NCI-H510A (cell line): Measurements from ENCODE around the gene TSPEAR.

ENCODE experiments used
- DNase-seq: peaks from one replicate; lab custom pipeline; 2025; lab: John Stamatoyannopoulos, UW

The TSPEAR gene

GRCh38 chr21:44502171-44502958, 209.0 kb downstream of the TSPEAR start:
- DNase-seq = no peak

DNA sequence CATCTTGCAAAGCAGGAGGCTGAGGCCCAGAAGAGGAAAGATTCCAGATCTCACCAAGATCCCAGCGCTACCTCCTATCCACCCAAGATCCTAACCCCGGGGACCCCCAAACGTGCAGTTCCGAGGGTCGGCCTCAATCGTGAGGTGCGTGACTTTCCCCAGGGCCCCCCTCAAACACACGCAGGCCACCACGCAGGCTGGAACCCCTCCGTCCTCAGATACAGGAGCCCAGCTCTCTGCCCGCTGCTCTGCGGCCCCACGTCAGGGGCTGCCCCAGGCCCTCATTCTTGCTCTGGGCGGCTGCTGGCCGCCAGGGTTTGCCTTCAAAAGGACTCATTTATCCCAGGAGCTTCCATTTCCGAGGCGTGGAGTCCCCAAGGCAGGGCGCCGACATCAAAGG, 211.3 kb downstream of the TSPEAR start:
- no peak for DNase-seq

GRCh38 chr21:44499631-44500030, 211.7 kb downstream of the TSPEAR start:
- no peak for DNase-seq

GRCh38 chr21:44499211-44499560, 212.2 kb downstream of the TSPEAR start:
- DNase-seq = no peak

DNA sequence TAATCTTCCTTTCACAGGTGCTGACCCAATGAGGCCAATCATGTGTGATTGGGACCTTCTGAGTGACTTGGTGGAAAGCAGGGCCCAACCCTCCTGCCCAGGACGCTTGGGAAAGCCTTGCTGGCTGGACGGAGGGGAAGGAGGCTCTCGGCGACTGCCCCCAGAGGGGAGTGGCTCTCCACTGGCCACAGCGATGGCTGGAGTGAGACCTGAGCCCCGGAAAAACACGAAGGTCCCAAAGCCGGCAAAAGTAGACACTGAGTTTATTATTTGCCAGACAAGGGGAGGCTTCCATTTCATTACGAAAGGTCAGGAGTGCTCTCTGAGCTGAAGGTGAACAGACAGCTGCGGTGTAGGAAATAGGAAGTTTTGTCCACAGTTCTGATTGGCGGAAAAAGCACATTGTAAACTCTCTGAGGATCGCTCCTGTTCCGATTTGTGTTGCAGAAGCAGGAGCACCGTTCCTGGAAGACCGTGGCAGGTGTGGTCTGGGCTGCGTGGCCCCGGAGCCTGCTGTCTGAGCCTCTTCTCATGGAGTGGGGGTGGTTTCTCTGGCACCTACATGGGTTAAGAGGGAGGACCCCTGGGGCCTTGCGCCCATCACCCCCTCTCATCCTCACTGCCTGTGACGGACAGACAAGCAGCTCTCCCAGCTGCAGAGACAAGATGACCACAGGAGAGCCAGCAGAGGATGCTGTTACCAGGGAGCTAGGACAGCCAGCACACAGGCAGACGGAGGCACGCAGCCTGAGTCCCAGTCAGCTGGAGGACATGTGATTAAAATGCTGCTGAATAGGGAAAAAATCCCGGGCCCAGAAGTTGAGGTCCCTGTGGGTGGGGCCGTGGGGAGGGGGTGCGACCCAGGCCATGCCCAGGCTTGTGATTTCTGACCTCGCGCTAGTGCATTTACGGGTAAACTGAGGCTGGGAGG, 212.8 kb downstream of the TSPEAR start:
- DNase-seq = no peak

DNA sequence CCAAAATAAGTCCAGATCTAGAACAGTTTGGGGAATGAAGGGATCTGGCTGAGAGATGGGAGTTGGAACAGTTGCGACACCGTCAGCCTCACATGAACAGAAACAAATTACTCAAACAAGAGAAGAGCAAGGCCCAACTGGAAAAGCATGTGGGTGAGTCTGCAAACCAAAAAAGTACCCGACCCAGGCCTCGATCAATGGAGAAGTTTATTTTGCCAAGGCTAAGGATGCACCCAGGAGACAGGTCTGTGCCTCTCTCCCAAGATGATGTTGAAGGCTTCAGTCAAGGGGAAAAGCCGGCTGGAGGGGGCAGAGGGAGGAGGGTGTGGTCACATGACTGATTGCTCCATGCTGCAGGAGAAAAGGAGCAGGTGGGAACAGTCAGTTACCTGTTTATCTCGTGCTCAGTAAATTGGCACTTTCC, 213.7 kb downstream of the TSPEAR start:
- DNase-seq = no peak

DNA sequence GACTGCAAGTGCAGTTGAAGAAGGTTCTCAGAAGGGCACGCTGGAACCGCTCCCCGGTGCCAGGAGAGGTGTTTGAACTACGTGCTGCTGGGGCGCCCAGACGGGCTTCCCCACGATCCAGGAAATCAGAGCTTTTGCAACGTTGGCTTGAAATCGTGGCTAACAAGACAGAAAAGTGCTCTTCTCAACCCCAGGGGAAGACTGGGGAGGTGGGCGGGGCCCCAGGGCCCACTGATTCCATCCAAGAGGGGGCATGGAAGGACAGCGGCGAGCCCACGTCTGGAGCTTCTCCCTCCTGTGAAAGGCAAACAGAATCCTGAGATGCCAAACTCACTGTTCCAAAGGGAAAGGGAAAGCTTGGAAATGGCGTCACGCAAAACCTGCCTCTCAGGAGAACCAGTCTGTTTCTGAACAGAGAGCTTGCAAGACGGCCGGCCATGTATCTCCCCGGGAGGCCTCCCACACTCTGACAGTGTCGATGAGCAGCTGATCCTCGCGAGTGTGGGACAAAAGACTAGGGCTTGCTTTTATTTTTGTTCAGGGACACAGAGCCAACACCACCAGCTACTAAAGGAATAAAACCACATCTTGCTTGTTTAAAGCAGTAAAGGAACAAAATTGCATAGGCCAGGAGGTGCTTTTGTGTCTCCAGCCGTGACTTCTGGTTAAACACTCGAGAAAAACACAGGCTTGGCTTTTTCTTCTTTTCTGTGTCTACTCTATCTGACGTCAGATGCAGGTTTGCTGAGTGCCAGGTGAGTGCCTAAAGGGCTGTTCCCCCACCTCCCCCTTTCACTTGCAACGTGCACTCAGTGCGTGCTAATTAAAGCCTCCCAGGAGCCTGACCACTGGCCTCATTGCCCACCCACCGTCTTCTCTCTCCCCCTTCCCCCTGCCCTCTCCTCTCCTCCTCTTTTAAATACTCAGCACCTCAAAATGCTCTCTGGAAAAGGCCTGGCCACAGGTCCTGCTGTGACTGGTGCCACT, 214.5 kb downstream of the TSPEAR start:
- no peak for DNase-seq

DNA sequence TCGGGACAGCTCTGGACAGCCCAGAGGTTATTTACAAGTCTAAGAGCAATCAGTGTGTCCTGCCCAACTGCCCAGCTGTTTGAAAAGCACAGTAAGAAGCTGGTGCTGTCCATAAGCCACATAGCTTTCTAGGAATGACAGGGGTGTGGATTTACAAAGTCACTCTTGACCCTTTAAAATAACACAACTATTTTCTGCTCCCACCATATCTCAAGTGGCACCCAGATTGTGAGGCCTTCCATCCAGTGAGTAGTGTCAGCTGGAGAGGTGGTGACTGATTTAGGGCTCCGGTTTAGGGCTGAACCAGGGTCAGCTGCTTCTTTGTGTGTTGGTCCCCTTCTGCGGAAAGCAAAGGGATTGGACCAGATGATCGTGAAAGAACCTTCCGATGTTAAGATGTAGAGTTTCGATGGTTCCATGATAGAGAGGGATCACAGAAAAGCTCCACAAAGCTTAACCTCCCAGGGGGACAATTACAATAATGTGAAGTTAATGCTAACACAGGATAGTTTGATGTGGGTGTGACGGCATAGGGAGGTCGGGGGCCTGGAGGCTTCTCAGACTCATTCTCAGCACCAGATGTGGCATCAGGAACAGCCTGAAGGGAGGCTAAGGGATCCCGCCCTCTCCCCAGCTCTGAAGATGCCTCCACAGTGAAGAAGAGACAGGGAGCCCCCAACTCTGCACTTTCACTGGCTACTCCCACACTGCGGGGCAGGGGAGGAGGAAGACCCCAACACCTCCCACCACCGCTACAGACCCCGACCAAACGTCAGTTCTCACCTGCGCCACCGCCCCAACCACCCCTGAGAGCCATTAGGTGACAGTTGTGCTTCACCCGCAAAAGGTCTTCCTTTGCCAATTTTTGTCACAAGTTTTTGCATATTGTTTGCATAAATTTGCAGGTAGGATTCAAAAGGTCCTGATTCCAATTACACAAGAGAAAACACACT, 215.5 kb downstream of the TSPEAR start:
- no peak for DNase-seq

GRCh38 chr21:44494956-44495355, 216.4 kb downstream of the TSPEAR start:
- DNase-seq = no peak

DNA sequence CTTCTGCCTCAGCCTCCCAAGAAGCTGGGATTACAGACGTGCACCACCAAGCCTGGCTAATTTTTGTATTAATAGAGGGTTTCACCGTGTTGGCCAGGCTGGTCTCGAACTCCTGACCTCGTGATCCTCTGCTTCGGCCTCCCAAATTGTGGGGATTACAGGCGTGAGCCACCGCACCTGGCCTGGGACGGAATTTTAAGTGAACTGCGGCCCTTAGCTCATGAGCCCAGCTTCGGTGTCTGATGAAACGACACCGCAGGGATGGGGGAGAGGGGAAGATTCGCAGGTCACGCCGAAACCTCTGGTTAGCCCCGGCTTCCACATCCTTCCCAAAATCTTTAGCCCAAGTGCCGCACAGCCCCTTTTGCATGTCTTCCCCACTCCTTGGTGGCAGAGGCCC, 217.0 kb downstream of the TSPEAR start:
- no peak for DNase-seq

GRCh38 chr21:44492567-44493385, 218.6 kb downstream of the TSPEAR start:
- DNase-seq = no peak

GRCh38 chr21:44490816-44491215, 220.6 kb downstream of the TSPEAR start:
- no peak for DNase-seq

DNA sequence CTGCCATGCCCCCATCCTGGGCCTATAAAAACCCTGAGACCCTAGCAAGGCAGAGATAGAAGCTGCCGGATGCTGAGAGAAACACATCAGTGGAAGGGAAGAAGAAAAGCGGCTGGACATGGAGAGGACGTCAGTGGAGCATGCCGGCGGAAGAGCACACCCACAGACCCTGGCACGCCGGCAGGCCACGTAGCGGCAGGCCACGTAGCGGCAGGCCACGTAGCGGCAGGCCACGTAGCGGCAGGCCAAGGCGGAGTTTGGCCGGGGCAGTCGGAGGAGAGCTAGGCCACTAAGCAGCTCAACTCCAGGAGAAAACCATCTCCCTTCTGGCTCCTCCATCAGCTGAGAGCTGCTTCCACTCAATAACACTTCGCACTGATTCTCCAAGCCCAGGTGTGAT, 221.0 kb downstream of the TSPEAR start:
- no peak for DNase-seq

GRCh38 chr21:44489962-44490361, 221.4 kb downstream of the TSPEAR start:
- no peak for DNase-seq

DNA sequence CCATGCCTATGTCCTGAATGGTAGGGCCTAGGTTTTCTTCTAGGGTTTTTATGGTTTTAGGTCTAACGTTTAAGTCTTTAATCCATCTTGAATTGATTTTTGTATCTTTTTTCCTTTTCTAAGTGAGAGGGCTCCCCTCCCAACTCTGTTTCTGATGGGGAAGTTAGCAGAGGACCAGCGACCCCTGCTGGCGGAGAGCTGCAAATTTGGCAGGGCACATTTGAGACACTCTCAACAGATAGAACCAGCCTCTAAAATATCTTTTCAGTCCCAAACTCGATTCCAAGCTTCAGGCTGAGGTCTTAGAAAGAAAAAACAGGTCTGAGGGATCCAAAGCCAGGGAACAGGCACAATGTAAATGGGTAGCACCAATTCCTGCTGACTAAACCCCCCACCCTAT, 223.5 kb downstream of the TSPEAR start:
- no peak for DNase-seq

GRCh38 chr21:44486302-44486701, 225.1 kb downstream of the TSPEAR start:
- no peak for DNase-seq

DNA sequence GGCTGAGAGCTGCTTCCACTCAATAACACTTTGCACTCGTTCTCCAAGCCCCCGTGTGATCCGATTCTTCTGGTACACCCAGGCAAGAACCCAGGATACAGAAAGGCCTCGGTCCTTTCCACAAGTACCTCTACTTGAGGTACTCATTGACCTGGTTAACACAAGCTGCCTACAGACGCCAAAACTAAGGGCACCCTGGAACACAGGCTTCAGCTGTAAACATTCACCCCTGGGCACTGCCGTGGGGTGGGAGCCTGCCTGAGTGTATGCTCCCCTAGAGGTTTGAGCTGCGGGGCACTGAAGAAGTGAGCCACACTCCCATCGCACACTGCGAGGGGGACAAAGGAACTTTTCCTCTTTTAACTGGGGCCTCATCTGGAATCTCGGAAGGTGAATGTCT, 225.6 kb downstream of the TSPEAR start:
- DNase-seq = no peak

GRCh38 chr21:44485254-44485793, 226.0 kb downstream of the TSPEAR start:
- DNase-seq = no peak

GRCh38 chr21:44484498-44485253, 226.7 kb downstream of the TSPEAR start:
- DNase-seq = no peak
